Upper lobe of right lung (tissue), 1 donor: Measurements from ENCODE around the gene TMEM235. TPM values are rescaled to one million over a fixed set of nuclear protein-coding genes. Genes with fewer than 3 reads are reported as not detected.

ENCODE experiments used
- ATAC-seq: fragments of 200-7000 bp; cut with Tn5 transposase; one replicate; pipeline ENCODE4 v1.9.1; 2020; ENCODE audit warnings: mild to moderate bottlenecking, moderate library complexity
- DNase-seq: peaks from one replicate; pipeline ENCODE4 v3.0.0-alpha.2; 2020
- H3K27ac ChIP-seq: fragments of 200-600 bp; one replicate; pipeline ENCODE4 v1.8.0; 2022
- H3K27me3 ChIP-seq: fragments of 200-600 bp; one replicate; pipeline ENCODE4 v1.8.0; 2022; ENCODE audit warnings: mild to moderate bottlenecking
- H3K36me3 ChIP-seq: fragments of 200-600 bp; one replicate; pipeline ENCODE4 v1.8.0; 2022
- H3K4me1 ChIP-seq: fragments of 200-600 bp; one replicate; pipeline ENCODE4 v1.8.0; 2022
- H3K4me3 ChIP-seq: fragments of 200-600 bp; one replicate; pipeline ENCODE4 v1.8.0; 2022; ENCODE audit warnings: mild to moderate bottlenecking
- H3K9me3 ChIP-seq: fragments of 200-600 bp; one replicate; pipeline ENCODE4 v1.8.0; 2022
- CTCF ChIP-seq: fragments of 200-600 bp; IDR thresholded peaks from one replicate; pipeline ENCODE4 v1.8.0; 2022; ENCODE audit warnings: antibody characterized with exemption
- intact Hi-C: fragments of 100-400 bp; cut with DNase I; formaldehyde crosslinking; loops from one replicate; pipeline ENCODE4 v1.11.0; 2022
- total RNA-seq: library from RNA; stranded (reverse); fragmentation: NEBNext Ultra II Directional; extraction: Animal tissue kit (Norgen Biotek cat#: 25700); gene quantifications from one replicate; pipeline ENCODE4 v1.2.1, GENCODE V29; 2021
- donor health status: DM: no; HTN: yes; CAD: no; lungs with severe emphysema.

Gene TMEM235
- total RNA-seq, 1 donor from 2014 or later = not detected

GRCh38 chr17:78253946-78254672, 22.7 kb downstream of the TMEM235 start:
- intact Hi-C loops = no loop called here
- Histone ChIP-seq H3K27me3 (no peaks in the 10 kb centered on the region), H3K9me3 (no peaks in the 10 kb centered on the region)

GRCh38 chr17:78255029-78255656, 23.7 kb downstream of the TMEM235 start:
- Histone ChIP-seq H3K27me3 (no peaks in the 10 kb centered on the region), H3K36me3 (no peaks in the 10 kb centered on the region), H3K27ac (no peak overlapping the region), H3K4me3 (no peak overlapping the region), H3K4me1 (peaks cover 41% of the 10 kb centered on the region), H3K9me3 (no peaks in the 10 kb centered on the region)
- DNase-seq = peak; percentile 60
- TF ChIP-seq CTCF = no peak
- intact Hi-C loops = no loop called here
- ATAC-seq = no peak

More at GRCh38 chr17:78253946-78254672, 22.7 kb downstream of the TMEM235 start:
- ATAC-seq (peak; percentile 85), DNase-seq (peak; percentile 94)
- H3K36me3 ChIP-seq = no peaks in the 10 kb centered on the region
- H3K4me1 ChIP-seq = peaks cover 39% of the 10 kb centered on the region
- H3K4me3 ChIP-seq = peak overlapping the region; percentile 95
- peak overlapping the region; percentile 94 for H3K27ac ChIP-seq
- no peak for TF ChIP-seq CTCF

- no peaks in the 10 kb centered on the region for H3K36me3 ChIP-seq
- no peaks in the 10 kb centered on the region for H3K27me3 ChIP-seq
- TF ChIP-seq CTCF = no peak
- H3K4me1 ChIP-seq = peaks cover 34% of the 10 kb centered on the region
- H3K27ac ChIP-seq = peak overlapping the region; percentile 36
- no peaks in the 10 kb centered on the region for H3K9me3 ChIP-seq
- no peak overlapping the region for H3K4me3 ChIP-seq
- DNase-seq (peak; percentile 63), ATAC-seq (no peak)
- intact Hi-C loops = no loop called here
Measured at GRCh38 chr17:78255953-78256706, 24.7 kb downstream of the TMEM235 start.

- peaks cover 28% of the 10 kb centered on the region for H3K4me1 ChIP-seq
- no peak for TF ChIP-seq CTCF
- no peak for ATAC-seq
- intact Hi-C loops = no loop called here
- DNase-seq = peak; percentile 61
- peak overlapping the region; percentile 84 for H3K27ac ChIP-seq
- H3K4me3 ChIP-seq = no peak overlapping the region
- H3K27me3 ChIP-seq = no peaks in the 10 kb centered on the region
- H3K36me3 ChIP-seq = no peaks in the 10 kb centered on the region
- no peaks in the 10 kb centered on the region for H3K9me3 ChIP-seq
Measured at GRCh38 chr17:78256707-78257591, 25.5 kb downstream of the TMEM235 start.

GRCh38 chr17:78257810-78258322, 26.4 kb downstream of the TMEM235 start:
- ATAC-seq = peak; percentile 1
- H3K4me1 ChIP-seq = peaks cover 34% of the 10 kb centered on the region
- H3K4me3 ChIP-seq = no peak overlapping the region
- intact Hi-C loops = no loop called here
- peak overlapping the region; percentile 84 for H3K27ac ChIP-seq
- no peaks in the 10 kb centered on the region for H3K36me3 ChIP-seq
- TF ChIP-seq CTCF = no peak
- peak; percentile 71 for DNase-seq
- no peaks in the 10 kb centered on the region for H3K27me3 ChIP-seq
- no peaks in the 10 kb centered on the region for H3K9me3 ChIP-seq
